VCaP (cell line): ENCODE results near the gene CLPSL1.
A peak's percentile ranks its signal among the peaks of the same experiment; 100 is the strongest.

Experiments used
- H3K27ac ChIP-seq: fragments of 450-650 bp; 2 replicates; pipeline ENCODE4 v1.5.1; 2017
- CTCF ChIP-seq: fragments of 450-650 bp; conservative IDR thresholded peaks from 2 replicates; pipeline ENCODE4 v1.5.1; 2017; ENCODE audit warnings: mild to moderate bottlenecking, moderate library complexity

CLPSL1 gene

GRCh38 chr6:35737413-35738211, 43.2 kb upstream of the CLPSL1 start:
- peak; percentile 89 for TF ChIP-seq CTCF

GRCh38 chr6:35739645-35740524, 40.9 kb upstream of the CLPSL1 start:
- no peak overlapping the region for H3K27ac ChIP-seq

More at GRCh38 chr6:35737413-35738211, 43.2 kb upstream of the CLPSL1 start:
- peak overlapping the region; percentile 11; the same call in 1 of the 2 replicates for H3K27ac ChIP-seq

GRCh38 chr6:35742842-35743241, 38.0 kb upstream of the CLPSL1 start:
- TF ChIP-seq CTCF, result no peak
- H3K27ac ChIP-seq, result no peak overlapping the region

More at GRCh38 chr6:35739645-35740524, 40.9 kb upstream of the CLPSL1 start:
- no peak for TF ChIP-seq CTCF

- no peak for TF ChIP-seq CTCF
- H3K27ac ChIP-seq, result no peak overlapping the region
These were observed 35.3 kb upstream of the CLPSL1 start for GRCh38 chr6:35745509-35745908.

GRCh38 chr6:35746516-35746915, 34.3 kb upstream of the CLPSL1 start:
- no peak for TF ChIP-seq CTCF
- H3K27ac ChIP-seq, result no peak overlapping the region

- TF ChIP-seq CTCF, result no peak
- no peak overlapping the region for H3K27ac ChIP-seq
These were observed 32.9 kb upstream of the CLPSL1 start for GRCh38 chr6:35747877-35748276.

GRCh38 chr6:35750557-35750956, 30.3 kb upstream of the CLPSL1 start:
- no peak for TF ChIP-seq CTCF

More at GRCh38 chr6:35750557-35750956, 30.3 kb upstream of the CLPSL1 start:
- no peak overlapping the region for H3K27ac ChIP-seq
